ENCODE results near the gene PHKG1.
"Not testable (repeated sequence)": the region's sequence is repeated elsewhere in the genome, so short reads cannot be mapped to it uniquely, and the experiment has no call there.

Gene PHKG1

GRCh38 chr7:56092789-56093531, at the start of gene PHKG1:
Gene PHKG1 (minus strand): TSS chr7:56092952. CDS start chr7:56088941, 4,011 bp downstream.
- DNase-seq = no peak

- not testable (repeated sequence) for DNase-seq
Measured at GRCh38 chr7:56131062-56131461, 38.3 kb upstream of the PHKG1 start.

GRCh38 chr7:56127241-56127975, 34.7 kb upstream of the PHKG1 start:
- DNase-seq = no peak

- no peak for DNase-seq
Measured at GRCh38 chr7:56125831-56126230, 33.1 kb upstream of the PHKG1 start.

GRCh38 chr7:56124981-56125380, 32.2 kb upstream of the PHKG1 start:
- no peak for DNase-seq

- DNase-seq = no peak
Measured at GRCh38 chr7:56121440-56121839, 28.7 kb upstream of the PHKG1 start.

- DNase-seq = no peak
Measured at GRCh38 chr7:56115852-56116538, 23.2 kb upstream of the PHKG1 start, which contains the start of gene NUPR2. Gene NUPR2 (minus strand): TSS chr7:56116417. CDS start chr7:56116314, 103 bp downstream.

- DNase-seq = not testable (repeated sequence)
Measured at GRCh38 chr7:56112244-56112643, 19.5 kb upstream of the PHKG1 start.

GRCh38 chr7:56110611-56111010, 17.9 kb upstream of the PHKG1 start:
- no peak for DNase-seq

- DNase-seq = no peak
Measured at GRCh38 chr7:56107954-56108258, 15.2 kb upstream of the PHKG1 start.

- DNase-seq = peak; percentile 81 to 84
Measured at GRCh38 chr7:56106108-56107073, 13.6 kb upstream of the PHKG1 start, which contains the start of gene CHCHD2. Gene CHCHD2 (minus strand): TSS chr7:56106476. CDS start chr7:56106413, 63 bp downstream.

- DNase-seq = peak in 1 of 2 donors; percentile 5
Measured at GRCh38 chr7:56105508-56105907, 12.8 kb upstream of the PHKG1 start.

GRCh38 chr7:56104138-56104537, 11.4 kb upstream of the PHKG1 start:
- not testable (repeated sequence) for DNase-seq

- DNase-seq = no peak
Measured at GRCh38 chr7:56099653-56100052, 6.9 kb upstream of the PHKG1 start.

- DNase-seq = not testable (repeated sequence)
Measured at GRCh38 chr7:56098187-56099008, 5.6 kb upstream of the PHKG1 start.

- DNase-seq = no peak
Measured at GRCh38 chr7:56097700-56098099, 4.9 kb upstream of the PHKG1 start.

GRCh38 chr7:56092388-56092787, 364 bp downstream of the PHKG1 start:
- not testable (repeated sequence) for DNase-seq

GRCh38 chr7:56091591-56091990, 1.2 kb downstream of the PHKG1 start:
- no peak for DNase-seq

- DNase-seq = no peak
Measured at GRCh38 chr7:56087445-56087844, 5.3 kb downstream of the PHKG1 start.

- DNase-seq = no peak
Measured at GRCh38 chr7:56086761-56087160, 6.0 kb downstream of the PHKG1 start.

GRCh38 chr7:56083150-56083785, 9.5 kb downstream of the PHKG1 start:
- DNase-seq = no peak

Measured in stimulated activated CD4-positive, alpha-beta T cell treated with anti-CD3 and anti-CD28 coated beads, Interleukin-2, amount 100 ng/mL, for 48 hours (primary cell).